ENCODE results near the gene ANKRD33. TPM values are rescaled to one million over a fixed set of nuclear protein-coding genes. Genes with fewer than 3 reads are reported as not detected.

The ANKRD33 gene
- total and polyA plus RNA-seq, 2 experiments from 2014 or later: not detected

- whole genome bisulfite sequencing, 2 experiments (ENCODE audit: low coverage in 1 of 2, low lambda C conversion rate in 2 of 2, missing lambda C conversion rate in 2 of 2): 71 to 78% methylated on average over 16 of the region's 16 CpGs
- in situ Hi-C loops (cut with MboI): no loop called here
- Histone ChIP-seq H4K20me1 (ENCODE audit: insufficient read depth) (no peaks in the 10 kb centered on the region), H3K4me2 (ENCODE audit: unreplicated experiment) (no peak overlapping the region), H3K4me3 (no peak overlapping the region), H3K79me2 (ENCODE audit: insufficient read depth) (no peaks in the 10 kb centered on the region), H3K4me1 (ENCODE audit: insufficient read depth) (peaks cover 9% of the 10 kb centered on the region), H2AFZ (no peak overlapping the region), H3K9me3 (ENCODE audit: low read depth) (no peaks in the 10 kb centered on the region), H3K9ac (no peak overlapping the region), H3K36me3 (ENCODE audit: low read depth) (no peaks in the 10 kb centered on the region; the same call in 1 of the 2 replicates), H3K27me3 (replicated peaks; ENCODE audit: insufficient read depth) (no peaks in the 10 kb centered on the region), H3K9me2 (ENCODE audit: insufficient read depth) (no peaks in the 10 kb centered on the region), H3F3A (ENCODE audit: insufficient read depth) (no peaks in the 10 kb centered on the region), H3K27ac (no peak overlapping the region)
- DNase-seq: no peak
- TF ChIP-seq EZH2 (IDR thresholded peaks at IDR 0.05; ENCODE audit: insufficient read depth, poor library complexity, severe bottlenecking): no peak
- TF ChIP-seq EZH2phosphoT487 (IDR thresholded peaks at IDR 0.05; ENCODE audit: insufficient read depth, low read depth): no peak
Observed at GRCh38 chr12:51917746-51918453, 30.0 kb downstream of the ANKRD33 start.

DNA sequence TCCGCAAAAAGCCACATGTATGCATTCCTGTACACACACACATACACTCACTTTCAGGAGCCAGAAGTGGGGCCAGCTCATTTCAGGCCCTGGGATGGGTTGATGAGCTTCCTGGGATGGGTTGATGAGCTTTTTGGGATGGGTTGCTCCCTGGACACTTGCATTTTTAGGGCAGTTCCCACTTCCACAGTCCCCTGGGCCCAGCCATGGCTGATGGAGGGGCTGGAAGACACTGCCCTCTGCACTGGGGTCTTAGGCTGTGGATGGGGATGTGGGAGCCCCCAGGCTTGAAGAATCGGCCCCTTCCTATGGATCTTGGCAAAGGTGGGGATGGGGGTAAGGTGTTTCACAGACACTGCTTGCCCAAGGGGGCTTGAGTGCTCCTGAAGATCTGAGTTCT, 32.1 kb downstream of the ANKRD33 start:
- H3K27me3 ChIP-seq (replicated peaks; ENCODE audit: insufficient read depth): no peaks in the 10 kb centered on the region
- no peaks in the 10 kb centered on the region for H3K9me2 ChIP-seq (ENCODE audit: insufficient read depth)
- no peaks in the 10 kb centered on the region for H4K20me1 ChIP-seq (ENCODE audit: insufficient read depth)
- H2AFZ ChIP-seq: no peak overlapping the region
- no peaks in the 10 kb centered on the region; the same call in 1 of the 2 replicates for H3K36me3 ChIP-seq (ENCODE audit: low read depth)
- H3K4me2 ChIP-seq (ENCODE audit: unreplicated experiment): no peak overlapping the region
- no peak overlapping the region for H3K4me3 ChIP-seq
- TF ChIP-seq EZH2 (IDR thresholded peaks at IDR 0.05; ENCODE audit: insufficient read depth, poor library complexity, severe bottlenecking): no peak
- no peak for TF ChIP-seq EZH2phosphoT487 (IDR thresholded peaks at IDR 0.05; ENCODE audit: insufficient read depth, low read depth)
- DNase-seq: no peak
- H3K9ac ChIP-seq: no peak overlapping the region
- H3K4me1 ChIP-seq (ENCODE audit: insufficient read depth): peaks cover 16% of the 10 kb centered on the region
- no peaks in the 10 kb centered on the region for H3K79me2 ChIP-seq (ENCODE audit: insufficient read depth)
- H3K9me3 ChIP-seq (ENCODE audit: low read depth): no peaks in the 10 kb centered on the region
- H3F3A ChIP-seq (ENCODE audit: insufficient read depth): no peaks in the 10 kb centered on the region
- WGBS, 2 experiments (ENCODE audit: low coverage in 1 of 2, low lambda C conversion rate in 2 of 2, missing lambda C conversion rate in 2 of 2): 91 to 100% methylated on average over 2 of the region's 2 CpGs
- in situ Hi-C loops (cut with MboI): no loop called here
- no peak overlapping the region for H3K27ac ChIP-seq

GRCh38 chr12:51921017-51921725, 33.3 kb downstream of the ANKRD33 start:
- in situ Hi-C loops (cut with MboI): no loop called here
- no peak for TF ChIP-seq EZH2 (IDR thresholded peaks at IDR 0.05; ENCODE audit: insufficient read depth, poor library complexity, severe bottlenecking)
- TF ChIP-seq EZH2phosphoT487 (IDR thresholded peaks at IDR 0.05; ENCODE audit: insufficient read depth, low read depth): no peak

GRCh38 chr12:51922146-51922545, 34.2 kb downstream of the ANKRD33 start:
- WGBS, 2 experiments (ENCODE audit: low coverage in 1 of 2, low lambda C conversion rate in 2 of 2, missing lambda C conversion rate in 2 of 2): 97 to 100% methylated on average over 2 of the region's 2 CpGs
- Histone ChIP-seq H3K4me2 (ENCODE audit: unreplicated experiment) (peak overlapping the region; percentile 71), H3K9ac (peak overlapping the region; percentile 46), H2AFZ (peak overlapping the region; percentile 72), H3F3A (ENCODE audit: insufficient read depth) (peaks cover 6% of the 10 kb centered on the region; the same call in 1 of the 2 replicates), H3K9me3 (ENCODE audit: low read depth) (no peaks in the 10 kb centered on the region), H4K20me1 (ENCODE audit: insufficient read depth) (no peaks in the 10 kb centered on the region), H3K27me3 (replicated peaks; ENCODE audit: insufficient read depth) (no peaks in the 10 kb centered on the region), H3K79me2 (ENCODE audit: insufficient read depth) (no peaks in the 10 kb centered on the region), H3K4me1 (ENCODE audit: insufficient read depth) (peaks cover 16% of the 10 kb centered on the region), H3K36me3 (ENCODE audit: low read depth) (no peaks in the 10 kb centered on the region; the same call in 1 of the 2 replicates), H3K27ac (peak overlapping the region; percentile 19; the same call in 1 of the 2 replicates), H3K4me3 (no peak overlapping the region), H3K9me2 (ENCODE audit: insufficient read depth) (no peaks in the 10 kb centered on the region)
- no peak for DNase-seq
- in situ Hi-C loops (cut with MboI): no loop called here
- no peak for TF ChIP-seq EZH2 (IDR thresholded peaks at IDR 0.05; ENCODE audit: insufficient read depth, poor library complexity, severe bottlenecking)
- no peak for TF ChIP-seq EZH2phosphoT487 (IDR thresholded peaks at IDR 0.05; ENCODE audit: insufficient read depth, low read depth)

More at GRCh38 chr12:51921017-51921725, 33.3 kb downstream of the ANKRD33 start:
- Histone ChIP-seq H3F3A (ENCODE audit: insufficient read depth) (no peaks in the 10 kb centered on the region), H3K79me2 (ENCODE audit: insufficient read depth) (no peaks in the 10 kb centered on the region), H3K4me3 (no peak overlapping the region), H3K36me3 (ENCODE audit: low read depth) (no peaks in the 10 kb centered on the region; the same call in 1 of the 2 replicates), H3K9me2 (ENCODE audit: insufficient read depth) (no peaks in the 10 kb centered on the region), H3K4me2 (ENCODE audit: unreplicated experiment) (no peak overlapping the region), H3K27ac (no peak overlapping the region), H3K27me3 (replicated peaks; ENCODE audit: insufficient read depth) (no peaks in the 10 kb centered on the region), H3K9ac (no peak overlapping the region), H4K20me1 (ENCODE audit: insufficient read depth) (no peaks in the 10 kb centered on the region), H3K4me1 (ENCODE audit: insufficient read depth) (peaks cover 16% of the 10 kb centered on the region), H3K9me3 (ENCODE audit: low read depth) (no peaks in the 10 kb centered on the region), H2AFZ (no peak overlapping the region)
- DNase-seq: no peak
- WGBS, 2 experiments (ENCODE audit: low coverage in 1 of 2, low lambda C conversion rate in 2 of 2, missing lambda C conversion rate in 2 of 2): 71 to 86% methylated on average over 2 to 7 of the region's 7 CpGs

Data from GM23248 (cell line).